Measurements from ENCODE around the gene MTR. TPM values are rescaled to one million over a fixed set of nuclear protein-coding genes. Genes with fewer than 3 reads are reported as not detected.

MTR gene
- total RNA-seq, 1 donor from 2014 or later = 37.1 TPM

DNA sequence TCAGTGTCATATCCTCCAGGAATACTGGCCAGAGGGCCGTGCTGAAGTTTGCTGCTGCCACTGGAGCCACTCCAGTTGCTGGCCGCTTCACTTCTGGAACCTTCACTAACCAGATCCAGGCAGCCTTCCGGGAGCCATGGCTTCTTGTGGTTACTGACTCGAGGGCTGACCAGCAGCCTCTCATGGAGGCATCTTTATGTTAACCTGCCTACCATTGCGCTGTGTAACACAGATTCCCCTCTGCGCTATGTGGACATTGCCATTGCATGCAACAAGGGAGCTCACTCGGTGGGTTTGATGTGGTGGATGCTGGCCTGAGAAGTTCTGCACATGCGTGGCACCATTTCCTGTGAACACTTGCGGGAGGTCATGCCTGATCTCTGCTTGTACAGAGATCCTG, 24.8 kb downstream of the MTR start:
- ChIA-PET POLR2A (no interaction called here), CTCF (no interaction called here)
- no peak for TF ChIP-seq CTCF (IDR thresholded peaks at IDR 0.05)
- Mint-ChIP-seq H3K36me3 (ENCODE audit: low read depth) (peaks cover 84% of the 10 kb centered on the region), H3K4me1 (no peaks in the 10 kb centered on the region), H3K27ac (no peak overlapping the region), H3K27me3 (no peaks in the 10 kb centered on the region), H3K4me3 (no peak overlapping the region), H3K9me3 (no peaks in the 10 kb centered on the region)
- intact Hi-C loops (cut with micrococcal nuclease) = no loop called here
- DNase-seq (no peak), ATAC-seq (ENCODE audit: low read depth) (no peak)

- no peak for TF ChIP-seq CTCF (IDR thresholded peaks at IDR 0.05)
- intact Hi-C loops (cut with micrococcal nuclease) = no loop called here
- Mint-ChIP-seq H3K4me3 (no peak overlapping the region), H3K36me3 (ENCODE audit: low read depth) (peaks cover 83% of the 10 kb centered on the region), H3K9me3 (no peaks in the 10 kb centered on the region), H3K27ac (no peak overlapping the region), H3K4me1 (no peaks in the 10 kb centered on the region), H3K27me3 (no peaks in the 10 kb centered on the region)
- DNase-seq = no peak
- CTCF ChIA-PET = no interaction called here
- POLR2A ChIA-PET = no interaction called here
- ATAC-seq (ENCODE audit: low read depth) = no peak
Observed at GRCh38 chr1:236821091-236821627, 26.1 kb downstream of the MTR start.

GRCh38 chr1:236823559-236823958, 28.5 kb downstream of the MTR start:
- DNase-seq = no peak
- Mint-ChIP-seq H3K27me3 (no peaks in the 10 kb centered on the region), H3K4me1 (no peaks in the 10 kb centered on the region), H3K9me3 (no peaks in the 10 kb centered on the region), H3K4me3 (no peak overlapping the region), H3K36me3 (ENCODE audit: low read depth) (peaks cover 78% of the 10 kb centered on the region), H3K27ac (no peak overlapping the region)
- POLR2A ChIA-PET = interaction anchor here (0.6 kb wide), 1 partner anchor 23 kb away, joined by 6 read pairs; no protein-coding TSS in a partner anchor
- no peak for ATAC-seq (ENCODE audit: low read depth)
- intact Hi-C loops (cut with micrococcal nuclease) = no loop called here
- TF ChIP-seq CTCF (IDR thresholded peaks at IDR 0.05) = no peak
- CTCF ChIA-PET = no interaction called here

DNA sequence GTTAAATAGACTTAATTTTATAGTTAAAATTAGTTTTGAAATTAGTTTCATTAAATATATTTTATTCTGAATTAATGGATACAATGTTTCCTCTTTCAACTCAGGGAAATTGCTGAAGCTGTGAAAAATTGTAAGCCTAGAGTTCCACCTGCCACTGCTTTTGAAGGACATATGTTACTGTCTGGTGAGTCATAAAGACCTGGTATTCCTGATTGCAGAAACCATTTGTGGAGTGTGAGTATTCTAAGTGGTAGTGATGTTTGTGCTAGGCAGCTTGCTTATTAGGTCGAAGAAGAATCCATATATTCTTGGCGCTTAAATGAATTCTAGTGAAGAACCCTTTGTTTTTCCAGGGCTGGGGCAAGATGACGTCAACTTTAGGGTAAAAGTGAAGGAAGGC, 34.0 kb downstream of the MTR start:
- H3K4me3 Mint-ChIP-seq = no peak overlapping the region
- ChIA-PET POLR2A (no interaction called here), CTCF (no interaction called here)
- H3K27me3 Mint-ChIP-seq = no peaks in the 10 kb centered on the region
- H3K9me3 Mint-ChIP-seq = no peaks in the 10 kb centered on the region
- H3K27ac Mint-ChIP-seq = no peak overlapping the region
- no peak for DNase-seq
- intact Hi-C loops (cut with micrococcal nuclease) = no loop called here
- no peak for ATAC-seq (ENCODE audit: low read depth)
- peaks cover 87% of the 10 kb centered on the region for H3K36me3 Mint-ChIP-seq (ENCODE audit: low read depth)
- no peak for TF ChIP-seq CTCF (IDR thresholded peaks at IDR 0.05)
- H3K4me1 Mint-ChIP-seq = no peaks in the 10 kb centered on the region

DNA sequence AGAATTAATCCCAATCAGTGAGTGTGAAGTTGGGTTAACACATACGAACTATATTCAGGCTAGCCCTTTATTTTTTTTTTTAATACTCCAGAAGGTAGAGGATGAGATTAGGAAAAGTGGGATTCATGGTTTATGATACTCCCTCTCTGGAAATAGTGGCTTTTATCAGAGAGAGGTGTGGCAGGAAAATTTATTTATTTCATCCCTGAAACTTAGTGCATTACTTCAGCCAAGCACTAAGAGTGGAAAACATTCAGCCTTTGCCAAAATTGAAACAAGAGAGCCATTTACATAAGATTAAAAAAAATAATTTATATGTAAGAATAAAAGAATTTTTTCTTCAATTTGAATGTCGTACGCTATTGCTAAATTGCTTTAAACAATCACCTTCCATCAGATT, 35.0 kb downstream of the MTR start:
- peaks cover 88% of the 10 kb centered on the region for H3K36me3 Mint-ChIP-seq (ENCODE audit: low read depth)
- no peak overlapping the region for H3K4me3 Mint-ChIP-seq
- H3K27ac Mint-ChIP-seq = no peak overlapping the region
- H3K9me3 Mint-ChIP-seq = no peaks in the 10 kb centered on the region
- ChIA-PET CTCF (no interaction called here), POLR2A (no interaction called here)
- DNase-seq (no peak), ATAC-seq (ENCODE audit: low read depth) (no peak)
- TF ChIP-seq CTCF (IDR thresholded peaks at IDR 0.05) = no peak
- H3K4me1 Mint-ChIP-seq = no peaks in the 10 kb centered on the region
- intact Hi-C loops (cut with micrococcal nuclease) = no loop called here
- H3K27me3 Mint-ChIP-seq = no peaks in the 10 kb centered on the region
